ENCODE data around the gene KRT76. TPM values are rescaled to one million over a fixed set of nuclear protein-coding genes. Genes with fewer than 3 reads are reported as not detected.

The KRT76 gene
- total RNA-seq, 1 donor from 2014 or later: not detected

- TF ChIP-seq CTCF (IDR thresholded peaks at IDR 0.05; ENCODE audit: insufficient read depth, low read length, poor library complexity, severe bottlenecking): no peak
- H3K36me3 ChIP-seq (ENCODE audit: control insufficient read depth, insufficient read depth, low read length): no peaks in the 10 kb centered on the region
- no peak overlapping the region for H3K4me3 ChIP-seq (ENCODE audit: low read depth, low read length)
- H3K27me3 ChIP-seq (ENCODE audit: control insufficient read depth, insufficient read depth, low read length): peaks cover 3% of the 10 kb centered on the region
- DNase-seq (ENCODE audit: low read depth): no peak
These were observed 41.2 kb upstream of the KRT76 start for GRCh38 chr12:52818388-52818787.

GRCh38 chr12:52817699-52818238 is 40.6 kb upstream of the KRT76 start:
- H3K4me3 ChIP-seq (ENCODE audit: low read depth, low read length): no peak overlapping the region
- H3K36me3 ChIP-seq (ENCODE audit: control insufficient read depth, insufficient read depth, low read length): no peaks in the 10 kb centered on the region
- no peak for TF ChIP-seq CTCF (IDR thresholded peaks at IDR 0.05; ENCODE audit: insufficient read depth, low read length, poor library complexity, severe bottlenecking)
- H3K27me3 ChIP-seq (ENCODE audit: control insufficient read depth, insufficient read depth, low read length): peaks cover 3% of the 10 kb centered on the region
- no peak for DNase-seq (ENCODE audit: low read depth)

- DNase-seq (ENCODE audit: low read depth): no peak
- H3K27me3 ChIP-seq (ENCODE audit: control insufficient read depth, insufficient read depth, low read length): peaks cover 3% of the 10 kb centered on the region
- no peak overlapping the region for H3K4me3 ChIP-seq (ENCODE audit: low read depth, low read length)
- no peak for TF ChIP-seq CTCF (IDR thresholded peaks at IDR 0.05; ENCODE audit: insufficient read depth, low read length, poor library complexity, severe bottlenecking)
- no peaks in the 10 kb centered on the region for H3K36me3 ChIP-seq (ENCODE audit: control insufficient read depth, insufficient read depth, low read length)
These were observed 40.0 kb upstream of the KRT76 start for GRCh38 chr12:52817003-52817698.

- DNase-seq (ENCODE audit: low read depth): no peak
- no peak overlapping the region for H3K4me3 ChIP-seq (ENCODE audit: low read depth, low read length)
- H3K36me3 ChIP-seq (ENCODE audit: control insufficient read depth, insufficient read depth, low read length): no peaks in the 10 kb centered on the region
- TF ChIP-seq CTCF (IDR thresholded peaks at IDR 0.05; ENCODE audit: insufficient read depth, low read length, poor library complexity, severe bottlenecking): no peak
- peaks cover 3% of the 10 kb centered on the region for H3K27me3 ChIP-seq (ENCODE audit: control insufficient read depth, insufficient read depth, low read length)
These were observed 38.8 kb upstream of the KRT76 start for GRCh38 chr12:52815676-52816588.

- H3K27me3 ChIP-seq (ENCODE audit: control insufficient read depth, insufficient read depth, low read length): peaks cover 5% of the 10 kb centered on the region
- TF ChIP-seq CTCF (IDR thresholded peaks at IDR 0.05; ENCODE audit: insufficient read depth, low read length, poor library complexity, severe bottlenecking): no peak
These were observed 38.0 kb upstream of the KRT76 start for GRCh38 chr12:52815161-52815560.

More at GRCh38 chr12:52815161-52815560, 38.0 kb upstream of the KRT76 start:
- Histone ChIP-seq H3K36me3 (ENCODE audit: control insufficient read depth, insufficient read depth, low read length) (no peaks in the 10 kb centered on the region), H3K4me3 (ENCODE audit: low read depth, low read length) (no peak overlapping the region)
- no peak for DNase-seq (ENCODE audit: low read depth)

Measured in kidney epithelial cell (primary cell).